Inferior parietal cortex (tissue), 1 donor: ENCODE data around the gene ZBED4.

Experiments
- DNase-seq: peaks from one replicate; pipeline ENCODE4 v3.0.0-alpha.2; 2016; ENCODE audit errors: extremely low spot score

ZBED4 gene

GRCh38 chr22:49918911-49919881 is 65.6 kb downstream of the ZBED4 start:
- no peak for DNase-seq

GRCh38 chr22:49920859-49921258 is 67.2 kb downstream of the ZBED4 start:
- no peak for DNase-seq

- no peak for DNase-seq
Measured at GRCh38 chr22:49921508-49922278, 68.0 kb downstream of the ZBED4 start.

DNA sequence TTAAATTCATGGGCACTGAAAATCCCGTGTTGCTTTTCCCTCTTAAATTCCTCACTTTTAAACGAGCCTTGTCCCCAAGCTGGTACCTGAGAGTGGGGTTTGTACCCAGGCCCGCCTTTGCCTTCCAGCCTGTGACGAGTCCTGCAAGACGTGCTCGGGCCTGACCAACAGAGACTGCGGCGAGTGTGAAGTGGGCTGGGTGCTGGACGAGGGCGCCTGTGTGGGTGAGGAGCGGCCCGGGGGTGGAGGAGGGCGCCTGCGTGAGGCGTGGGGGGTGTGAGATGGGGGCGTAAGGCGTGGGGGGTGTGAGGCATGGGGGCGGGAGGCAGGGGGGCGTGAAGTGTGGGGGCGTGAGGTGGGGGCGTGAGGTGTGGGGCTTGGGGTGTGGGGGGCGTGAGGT is 68.8 kb downstream of the ZBED4 start:
- DNase-seq = no peak

DNA sequence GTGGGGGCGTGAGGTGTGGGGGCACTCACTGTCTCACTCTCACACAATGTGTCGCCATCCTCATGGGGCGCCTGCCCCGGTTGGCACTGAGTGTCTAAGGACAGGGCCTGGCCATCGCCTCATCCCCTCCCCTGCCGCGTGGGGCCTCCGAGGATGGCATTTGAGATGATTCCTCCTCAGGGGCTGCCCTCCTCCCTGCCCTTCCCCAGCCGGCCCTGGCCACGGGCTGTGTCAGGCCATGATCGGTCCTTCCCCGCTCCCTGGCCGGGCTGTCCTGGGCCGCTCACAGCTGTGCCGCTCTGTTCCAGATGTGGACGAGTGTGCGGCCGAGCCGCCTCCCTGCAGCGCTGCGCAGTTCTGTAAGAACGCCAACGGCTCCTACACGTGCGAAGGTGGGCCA is 69.3 kb downstream of the ZBED4 start:
- DNase-seq = no peak

DNA sequence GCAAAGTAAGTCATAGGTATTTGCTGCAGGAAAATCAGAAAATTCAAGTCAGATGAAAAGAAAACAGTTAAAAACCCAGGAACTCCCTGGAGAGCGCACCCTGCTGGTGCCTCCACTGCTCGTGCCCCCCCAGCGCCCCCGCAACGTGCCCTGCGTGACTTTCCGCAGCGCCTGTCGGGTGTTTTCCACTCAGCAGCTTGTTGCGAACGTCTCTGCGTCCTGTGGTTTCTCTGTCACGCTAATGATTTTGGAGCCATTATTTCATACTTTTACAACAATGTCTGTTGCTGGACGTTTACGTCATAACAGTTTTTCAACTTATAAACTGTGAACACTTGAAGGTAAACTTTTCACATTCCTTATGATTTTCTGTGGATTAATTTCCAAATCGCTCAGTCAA is 69.8 kb downstream of the ZBED4 start:
- no peak for DNase-seq

GRCh38 chr22:49924113-49924833 is 70.6 kb downstream of the ZBED4 start:
- no peak for DNase-seq

DNA sequence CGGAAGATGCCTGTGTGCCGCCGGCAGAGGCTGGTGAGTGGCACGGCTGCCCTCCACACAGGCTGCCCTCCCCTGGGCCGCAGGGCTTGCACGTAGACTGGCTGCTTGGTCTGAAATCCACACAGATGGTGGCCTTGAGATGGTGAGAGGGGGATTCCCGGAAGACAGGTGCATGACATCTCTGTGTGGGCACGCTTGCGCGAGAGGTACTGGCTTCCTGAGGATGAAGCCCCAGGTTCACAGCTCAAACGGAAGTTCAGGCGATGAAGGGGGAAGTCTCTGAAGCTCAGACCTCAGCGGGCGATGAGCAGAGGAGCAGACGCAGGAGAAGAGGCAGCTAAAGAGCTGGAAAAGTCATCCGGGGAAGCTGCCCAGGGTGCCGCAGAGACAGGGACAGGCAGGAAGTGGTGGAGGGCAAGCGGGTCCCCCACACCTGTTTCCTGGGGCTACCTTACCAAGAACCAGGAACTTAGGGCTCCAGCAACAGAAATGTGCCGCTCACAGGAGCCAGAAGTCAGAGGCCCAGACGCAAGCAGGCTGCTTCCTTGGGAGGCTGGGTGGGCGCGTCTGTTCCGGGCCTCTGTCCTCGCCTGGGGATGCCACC is 72.0 kb downstream of the ZBED4 start:
- DNase-seq = no peak

DNA sequence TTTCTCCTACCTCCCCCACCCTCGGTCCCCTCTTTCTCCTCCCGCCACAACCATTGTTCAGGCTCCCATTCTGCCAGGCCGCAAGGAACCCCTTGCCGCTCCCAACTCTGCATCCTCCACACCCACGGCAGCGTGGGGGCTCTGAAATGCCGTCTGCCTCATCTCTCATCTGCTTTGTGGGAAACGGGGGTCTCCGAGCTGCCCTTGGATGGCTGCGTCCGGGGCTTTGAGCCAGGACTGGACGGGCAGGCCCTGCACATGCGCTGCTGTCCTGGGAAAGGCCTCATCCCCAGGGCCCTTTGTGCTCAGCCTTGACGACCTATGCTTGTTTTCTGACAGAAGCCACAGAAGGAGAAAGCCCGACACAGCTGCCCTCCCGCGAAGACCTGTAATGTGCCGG is 73.3 kb downstream of the ZBED4 start:
- DNase-seq = no peak

DNA sequence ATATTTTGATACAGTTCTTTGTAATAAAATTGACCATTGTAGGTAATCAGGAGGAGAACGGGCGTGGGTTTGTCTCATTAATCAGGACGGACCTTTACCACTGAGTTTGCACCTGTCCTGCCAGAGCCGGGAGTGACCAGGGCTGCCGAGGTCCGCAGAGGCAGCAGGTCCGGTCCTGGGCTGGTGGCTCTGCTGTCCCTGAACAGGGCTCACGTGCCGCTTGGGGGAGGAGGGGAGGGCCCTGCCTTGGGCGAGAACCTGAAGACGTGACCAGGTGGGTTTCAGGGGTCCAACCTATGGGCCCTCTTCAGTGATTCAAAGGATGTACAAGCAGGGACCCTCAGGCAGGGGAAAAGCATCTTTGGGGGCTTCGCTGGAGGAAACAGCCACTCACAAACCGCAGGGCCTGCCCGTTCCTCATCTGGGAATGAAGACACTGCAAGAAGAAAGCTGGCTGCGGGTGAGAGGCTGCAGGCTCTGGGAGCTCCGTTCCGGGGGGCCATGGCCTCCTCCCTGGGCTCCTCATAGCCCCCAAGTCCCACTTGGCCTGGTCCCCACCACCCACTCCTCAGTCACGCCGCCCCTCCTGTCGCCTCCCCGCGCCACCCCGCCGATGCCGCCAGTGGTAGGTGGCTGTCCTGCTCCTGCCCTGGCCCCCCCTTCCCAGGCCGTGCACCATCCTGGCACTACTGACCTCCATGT is 74.0 kb downstream of the ZBED4 start:
- DNase-seq = no peak

DNA sequence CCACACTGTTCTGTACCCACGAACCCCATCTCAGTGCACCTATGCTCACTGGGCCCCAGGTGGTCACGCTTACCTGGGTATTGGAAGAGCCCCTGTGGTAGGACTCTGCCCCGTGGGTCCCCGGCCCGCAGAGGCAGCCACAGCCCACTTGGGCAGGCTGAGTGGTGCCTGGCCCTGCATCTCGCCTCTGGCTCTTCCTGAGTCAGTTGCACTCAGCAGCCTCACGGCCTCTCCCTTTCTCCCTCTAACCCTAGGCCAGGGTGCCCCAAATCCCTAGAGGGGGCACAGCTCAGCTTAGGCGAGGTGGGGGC is 74.5 kb downstream of the ZBED4 start:
- DNase-seq = no peak

DNA sequence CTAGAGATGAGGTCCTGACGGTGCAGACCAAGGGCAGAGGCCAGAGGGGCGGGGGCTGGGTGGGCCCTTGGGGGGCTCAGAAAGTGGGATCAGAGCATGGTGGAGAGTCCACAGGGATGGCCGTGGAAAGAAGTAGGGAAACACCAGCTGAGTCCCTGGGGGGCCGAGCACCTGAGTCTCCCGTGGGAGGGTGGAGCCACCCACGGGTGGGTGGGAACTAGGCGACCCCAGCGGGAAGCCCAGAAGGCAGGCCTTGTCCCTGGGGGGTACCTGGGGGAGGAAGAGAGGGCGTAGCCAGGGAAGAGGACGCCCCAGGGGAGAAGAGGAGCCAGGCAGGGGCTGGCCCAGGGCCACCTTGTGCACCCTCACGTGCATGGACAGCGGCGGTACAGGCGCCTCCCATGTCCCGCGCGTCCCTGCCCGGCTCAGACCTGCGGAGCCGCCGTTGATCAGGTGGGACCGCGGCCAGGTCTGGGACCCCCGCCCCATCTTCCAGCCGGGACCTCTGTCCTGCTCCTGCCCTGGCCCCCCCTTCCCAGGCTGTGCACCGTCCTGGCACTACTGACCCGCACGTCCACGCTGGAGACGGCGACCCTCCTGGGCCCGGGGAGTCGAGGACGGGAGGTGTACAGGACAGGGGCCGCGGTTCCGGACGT is 75.0 kb downstream of the ZBED4 start:
- DNase-seq = no peak

- peak; percentile 44 for DNase-seq
Measured at GRCh38 chr22:49929211-49929979, 75.8 kb downstream of the ZBED4 start.

DNA sequence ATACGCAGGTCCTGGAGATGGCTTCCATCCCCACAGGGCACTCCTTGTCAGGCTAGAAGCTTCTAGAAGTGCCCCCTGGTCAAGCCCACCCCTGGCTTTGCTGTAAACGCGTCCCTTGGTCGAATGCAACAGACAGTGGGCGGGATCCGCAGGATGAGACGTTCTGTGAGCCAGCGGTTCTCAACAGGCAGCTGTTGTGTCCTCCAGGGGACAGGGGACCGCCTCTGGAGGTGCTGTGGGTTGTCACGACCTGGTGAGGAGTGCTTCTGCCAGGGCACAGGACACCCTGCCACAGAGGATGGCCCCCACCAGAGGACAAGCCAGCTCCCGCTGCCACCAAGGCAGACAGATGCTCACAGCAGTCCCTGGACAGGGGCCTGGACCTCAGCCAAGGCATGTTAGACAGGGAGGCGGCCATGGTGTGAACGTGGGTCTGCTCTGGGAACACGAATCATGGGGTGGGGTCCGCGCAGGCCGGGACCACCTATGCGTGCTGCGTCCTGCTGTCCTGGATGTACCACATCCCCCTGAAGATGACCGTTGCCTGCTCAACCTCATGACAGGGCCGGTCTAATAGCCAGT is 76.4 kb downstream of the ZBED4 start:
- DNase-seq = no peak

GRCh38 chr22:49930596-49931412 is 77.2 kb downstream of the ZBED4 start:
- peak; percentile 74 for DNase-seq

DNA sequence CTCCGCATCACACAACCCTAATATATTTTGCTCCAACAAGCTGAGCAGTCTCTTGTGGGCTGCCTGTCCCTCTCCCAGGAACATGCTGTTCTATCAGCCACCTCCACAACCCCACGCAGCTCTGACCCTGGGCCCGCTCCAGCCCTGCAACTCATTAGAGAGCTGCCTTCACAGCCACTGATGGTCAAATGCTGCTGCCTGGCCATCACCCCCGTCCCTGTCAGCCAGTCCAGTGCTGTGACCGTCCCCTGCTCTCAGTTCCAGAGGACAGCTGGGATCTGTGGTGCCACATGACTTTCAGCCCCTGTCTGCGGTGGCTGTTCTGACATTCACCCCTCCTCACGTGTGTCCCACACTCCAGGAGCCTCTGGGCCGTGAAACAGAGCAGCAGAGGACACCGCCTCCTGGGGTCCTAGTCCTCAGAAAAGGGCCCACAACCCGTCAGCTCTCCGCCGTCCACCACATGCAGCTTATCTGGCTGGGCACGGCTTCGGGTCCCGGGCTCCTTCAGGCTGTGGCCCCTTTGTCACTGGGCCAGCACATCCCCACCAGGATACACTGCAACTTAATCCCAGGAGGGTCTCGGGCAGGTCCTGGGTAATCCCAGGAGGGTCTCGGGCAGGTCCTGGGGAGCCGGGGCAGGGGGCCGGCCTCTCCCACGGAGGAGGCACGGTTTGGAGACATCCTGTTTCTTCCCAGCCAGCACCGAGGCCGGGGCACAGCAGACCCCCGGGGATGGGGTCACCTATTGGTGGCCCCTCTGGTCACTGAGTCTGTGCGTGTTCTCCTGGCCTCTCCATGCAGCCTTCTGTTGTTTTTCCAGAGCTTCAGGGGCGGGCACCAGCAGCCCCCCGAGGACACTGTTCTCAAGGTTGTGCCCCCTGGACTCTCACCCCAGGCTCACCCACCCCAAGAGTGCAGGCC is 79.9 kb downstream of the ZBED4 start:
- peak; percentile 53 for DNase-seq

DNA sequence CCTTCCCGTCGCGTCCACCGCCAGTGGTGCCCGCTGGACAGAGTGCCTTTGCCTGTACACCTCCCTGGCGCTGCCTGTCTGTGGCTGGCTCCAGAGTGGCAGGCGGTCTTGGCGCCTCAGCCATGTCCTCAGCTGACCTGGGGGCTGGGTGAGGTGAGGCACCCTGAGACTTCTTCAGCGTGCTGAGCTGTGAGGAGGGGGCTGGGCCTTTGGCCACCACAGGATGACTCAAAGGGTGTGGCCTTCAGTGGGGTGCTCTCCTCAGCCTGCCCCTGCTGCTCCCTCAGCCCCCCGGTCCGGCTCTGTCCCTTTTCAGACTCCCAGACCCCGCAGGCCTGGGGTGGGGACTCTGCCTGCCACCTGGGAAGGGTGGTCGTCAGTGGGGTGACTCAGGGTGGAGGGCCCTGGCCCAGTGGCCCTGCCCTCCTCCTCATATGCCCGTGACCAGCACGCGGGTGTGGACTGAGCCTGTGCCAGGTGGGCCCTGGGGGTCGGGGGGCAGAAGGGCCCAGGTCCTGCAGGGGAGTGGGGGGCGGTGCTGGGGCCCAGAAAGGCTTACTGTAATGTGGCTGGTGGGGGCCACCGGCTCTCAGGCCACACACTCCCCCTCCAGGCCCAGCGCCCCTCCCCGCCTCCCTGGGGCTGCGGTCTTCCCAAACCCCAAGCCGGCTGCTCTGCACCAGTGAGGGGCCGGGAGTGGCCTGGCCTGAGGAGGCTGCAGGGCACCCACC is 80.7 kb downstream of the ZBED4 start:
- DNase-seq = no peak
